ENCODE results near the gene MRPL40.
A peak's percentile ranks its signal among the peaks of the same experiment; 100 is the strongest.

MRPL40 gene

GRCh38 chr22:19432133-19432851 is at the start of gene MRPL40:
TSS of gene MRPL40 (plus strand) at chr22:19432545. CDS start at chr22:19432555, 10 bp downstream.
- H3K36me3 ChIP-seq, result peaks cover 41% of the 10 kb centered on the region
- TF ChIP-seq CTCF (IDR thresholded peaks at IDR 0.05; ENCODE audit: low read depth, low read length), result no peak
- peak; percentile 95 for DNase-seq
- H3K27ac ChIP-seq, result peak within 1 kb of the TSS; percentile 91
- H3K27me3 ChIP-seq (ENCODE audit: insufficient read depth, low read depth, severe bottlenecking), result no peaks in the 10 kb centered on the region
- H3K9me3 ChIP-seq (ENCODE audit: severe bottlenecking), result no peaks in the 10 kb centered on the region
- H3K4me3 ChIP-seq (ENCODE audit: low read depth, low read length), result peak within 1 kb of the TSS; percentile 84

- H3K27ac ChIP-seq, result no peak overlapping the region
- H3K36me3 ChIP-seq, result peaks cover 67% of the 10 kb centered on the region
- no peaks in the 10 kb centered on the region for H3K27me3 ChIP-seq (ENCODE audit: insufficient read depth, low read depth, severe bottlenecking)
- DNase-seq, result no peak
- no peaks in the 10 kb centered on the region for H3K9me3 ChIP-seq (ENCODE audit: severe bottlenecking)
- no peak for TF ChIP-seq CTCF (IDR thresholded peaks at IDR 0.05; ENCODE audit: low read depth, low read length)
- H3K4me3 ChIP-seq (ENCODE audit: low read depth, low read length), result no peak overlapping the region
These were observed 49.1 kb upstream of the MRPL40 start for GRCh38 chr22:19383292-19383691.

GRCh38 chr22:19385221-19385906 is 47.0 kb upstream of the MRPL40 start:
- DNase-seq, result no peak
- H3K36me3 ChIP-seq, result peaks cover 67% of the 10 kb centered on the region
- no peak overlapping the region for H3K27ac ChIP-seq
- TF ChIP-seq CTCF (IDR thresholded peaks at IDR 0.05; ENCODE audit: low read depth, low read length), result no peak
- no peaks in the 10 kb centered on the region for H3K9me3 ChIP-seq (ENCODE audit: severe bottlenecking)
- H3K27me3 ChIP-seq (ENCODE audit: insufficient read depth, low read depth, severe bottlenecking), result no peaks in the 10 kb centered on the region
- no peak overlapping the region for H3K4me3 ChIP-seq (ENCODE audit: low read depth, low read length)

- no peaks in the 10 kb centered on the region for H3K9me3 ChIP-seq (ENCODE audit: severe bottlenecking)
- no peak overlapping the region for H3K4me3 ChIP-seq (ENCODE audit: low read depth, low read length)
- H3K36me3 ChIP-seq, result peaks cover 64% of the 10 kb centered on the region
- H3K27me3 ChIP-seq (ENCODE audit: insufficient read depth, low read depth, severe bottlenecking), result no peaks in the 10 kb centered on the region
- H3K27ac ChIP-seq, result no peak overlapping the region
- no peak for TF ChIP-seq CTCF (IDR thresholded peaks at IDR 0.05; ENCODE audit: low read depth, low read length)
- DNase-seq, result no peak
These were observed 46.1 kb upstream of the MRPL40 start for GRCh38 chr22:19386248-19386647.

GRCh38 chr22:19387038-19387437 is 45.3 kb upstream of the MRPL40 start:
- H3K27me3 ChIP-seq (ENCODE audit: insufficient read depth, low read depth, severe bottlenecking), result no peaks in the 10 kb centered on the region
- no peak overlapping the region for H3K27ac ChIP-seq
- H3K9me3 ChIP-seq (ENCODE audit: severe bottlenecking), result no peaks in the 10 kb centered on the region
- H3K4me3 ChIP-seq (ENCODE audit: low read depth, low read length), result no peak overlapping the region
- no peak for DNase-seq
- no peak for TF ChIP-seq CTCF (IDR thresholded peaks at IDR 0.05; ENCODE audit: low read depth, low read length)
- peaks cover 67% of the 10 kb centered on the region for H3K36me3 ChIP-seq

Measured in WERI-Rb-1 (cell line).